Measurements from ENCODE around the gene DDX51.

The DDX51 gene

GRCh38 chr12:132166093-132166492 is 22.0 kb upstream of the DDX51 start:
- no peak for DNase-seq

- DNase-seq: no peak
These were observed 21.5 kb upstream of the DDX51 start for GRCh38 chr12:132165584-132165983.

GRCh38 chr12:132164426-132164825 is 20.3 kb upstream of the DDX51 start:
- no peak for DNase-seq

- DNase-seq: no peak
These were observed 19.8 kb upstream of the DDX51 start for GRCh38 chr12:132163911-132164288.

GRCh38 chr12:132163041-132163910 is 19.2 kb upstream of the DDX51 start:
- DNase-seq: no peak

GRCh38 chr12:132162508-132163031 is 18.5 kb upstream of the DDX51 start:
- DNase-seq: peak; percentile 12

- no peak for DNase-seq
These were observed 17.8 kb upstream of the DDX51 start for GRCh38 chr12:132161796-132162507.

- DNase-seq: no peak
These were observed 17.1 kb upstream of the DDX51 start for GRCh38 chr12:132161036-132161781.

GRCh38 chr12:132160601-132161035 is 16.5 kb upstream of the DDX51 start:
- no peak for DNase-seq

GRCh38 chr12:132160016-132160415 is 15.9 kb upstream of the DDX51 start:
- DNase-seq: no peak

GRCh38 chr12:132159555-132160003 is 15.5 kb upstream of the DDX51 start:
- DNase-seq: no peak

- no peak for DNase-seq
These were observed 14.8 kb upstream of the DDX51 start for GRCh38 chr12:132158677-132159554.

GRCh38 chr12:132157733-132158409 is 13.8 kb upstream of the DDX51 start:
- DNase-seq: no peak

- DNase-seq: no peak
These were observed 12.6 kb upstream of the DDX51 start for GRCh38 chr12:132156573-132157325.

- DNase-seq: no peak
These were observed 11.9 kb upstream of the DDX51 start for GRCh38 chr12:132155771-132156572.

- DNase-seq: no peak
These were observed 11.0 kb upstream of the DDX51 start for GRCh38 chr12:132154941-132155770.

- no peak for DNase-seq
These were observed 10.2 kb upstream of the DDX51 start for GRCh38 chr12:132154341-132154761.

- DNase-seq: peak; percentile 55
These were observed 9.6 kb upstream of the DDX51 start for GRCh38 chr12:132153501-132154340.
